NCI-H446 (cell line): Measurements from ENCODE around the gene SMPD3.

Experiments used
- DNase-seq, 2 experiments: peaks; one replicate each; lab custom pipeline; 2025; lab: John Stamatoyannopoulos, UW

Gene SMPD3

DNA sequence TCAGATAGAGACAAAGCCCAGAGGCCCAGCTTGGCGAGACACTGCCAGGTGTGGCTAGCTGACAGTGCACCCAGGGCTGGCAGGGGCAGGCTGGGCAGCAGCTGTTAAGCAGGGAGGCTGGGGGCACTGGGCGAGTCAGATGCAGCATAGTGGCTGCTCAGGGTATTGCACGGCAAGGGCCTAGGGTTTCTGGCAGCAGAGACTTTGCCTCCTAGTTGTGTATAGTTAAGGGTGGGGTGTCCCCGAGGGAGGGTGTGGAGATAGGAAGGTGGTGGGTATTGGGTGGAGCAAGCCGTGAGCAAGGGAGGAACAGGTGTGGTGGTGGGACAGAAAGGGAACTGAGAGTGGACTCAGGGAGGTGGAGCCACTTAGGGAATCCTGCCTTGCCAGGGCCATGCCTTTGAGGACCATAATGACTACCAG is 66.0 kb downstream of the SMPD3 start:
- DNase-seq: no peak

DNA sequence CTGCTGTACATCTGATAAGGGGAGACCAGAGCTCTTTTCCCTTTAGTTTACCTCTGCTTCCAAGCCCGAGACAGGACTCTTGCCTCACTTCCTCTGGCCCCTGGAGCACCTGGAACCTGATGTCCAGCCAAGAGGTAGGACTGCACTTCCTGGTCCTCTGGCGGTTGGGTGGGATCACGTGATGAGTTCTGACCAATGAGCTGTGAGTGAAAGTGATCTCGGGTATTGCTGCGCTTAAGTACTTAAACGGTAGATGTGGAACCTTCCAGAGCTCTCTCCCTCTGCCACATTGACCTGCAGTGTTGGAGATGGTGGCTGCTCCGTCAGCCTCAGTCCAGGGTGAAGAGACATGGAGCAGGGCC is 67.0 kb downstream of the SMPD3 start:
- no peak for DNase-seq

DNA sequence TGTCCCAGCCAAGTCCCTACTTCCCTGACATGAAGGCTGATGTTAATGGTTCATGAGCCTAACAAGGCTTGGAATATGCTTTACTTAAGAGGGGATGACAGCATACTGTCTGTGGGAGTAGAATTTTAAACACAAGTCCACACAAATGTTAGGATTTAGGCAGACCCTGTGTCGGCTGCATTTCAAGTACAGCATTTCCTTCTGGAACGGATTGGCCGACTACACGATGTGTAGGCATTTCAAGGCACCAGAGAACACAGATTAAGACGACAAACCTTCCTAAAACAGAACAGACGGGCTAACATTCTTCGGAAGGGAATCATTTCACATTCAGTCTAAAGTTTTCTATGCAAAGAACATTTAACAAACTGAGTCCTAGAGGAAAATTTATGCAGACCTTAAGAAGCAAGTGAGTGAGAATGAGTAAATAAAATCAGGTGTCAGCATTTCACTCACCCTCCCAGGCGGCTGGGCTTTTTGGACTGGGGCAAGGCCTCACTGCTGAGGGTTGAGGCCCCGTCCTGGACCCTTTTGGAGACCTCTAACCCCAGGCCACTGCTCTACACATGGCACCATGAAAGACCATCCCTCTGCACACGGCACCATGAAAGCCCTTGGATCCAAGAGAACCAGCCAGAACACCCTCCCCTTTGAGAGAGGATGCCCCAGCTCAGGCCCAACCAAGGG is 67.5 kb downstream of the SMPD3 start:
- DNase-seq: no peak

DNA sequence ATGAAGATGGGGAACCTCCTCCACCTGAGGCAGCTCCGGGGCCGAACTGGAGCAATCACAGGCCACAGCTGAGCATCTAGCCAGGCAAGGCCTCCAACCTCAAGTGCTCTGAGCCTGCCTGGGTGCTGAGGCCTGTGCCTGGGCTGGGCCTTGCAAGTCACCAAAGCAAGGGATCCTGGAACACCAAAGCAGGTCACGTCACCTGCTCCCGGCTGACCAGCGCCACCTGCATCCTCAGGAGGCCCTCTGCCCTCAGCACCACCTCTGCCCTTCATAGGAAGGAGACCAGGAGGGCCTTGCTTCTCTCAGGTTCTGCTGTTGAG is 68.0 kb downstream of the SMPD3 start:
- DNase-seq: no peak

DNA sequence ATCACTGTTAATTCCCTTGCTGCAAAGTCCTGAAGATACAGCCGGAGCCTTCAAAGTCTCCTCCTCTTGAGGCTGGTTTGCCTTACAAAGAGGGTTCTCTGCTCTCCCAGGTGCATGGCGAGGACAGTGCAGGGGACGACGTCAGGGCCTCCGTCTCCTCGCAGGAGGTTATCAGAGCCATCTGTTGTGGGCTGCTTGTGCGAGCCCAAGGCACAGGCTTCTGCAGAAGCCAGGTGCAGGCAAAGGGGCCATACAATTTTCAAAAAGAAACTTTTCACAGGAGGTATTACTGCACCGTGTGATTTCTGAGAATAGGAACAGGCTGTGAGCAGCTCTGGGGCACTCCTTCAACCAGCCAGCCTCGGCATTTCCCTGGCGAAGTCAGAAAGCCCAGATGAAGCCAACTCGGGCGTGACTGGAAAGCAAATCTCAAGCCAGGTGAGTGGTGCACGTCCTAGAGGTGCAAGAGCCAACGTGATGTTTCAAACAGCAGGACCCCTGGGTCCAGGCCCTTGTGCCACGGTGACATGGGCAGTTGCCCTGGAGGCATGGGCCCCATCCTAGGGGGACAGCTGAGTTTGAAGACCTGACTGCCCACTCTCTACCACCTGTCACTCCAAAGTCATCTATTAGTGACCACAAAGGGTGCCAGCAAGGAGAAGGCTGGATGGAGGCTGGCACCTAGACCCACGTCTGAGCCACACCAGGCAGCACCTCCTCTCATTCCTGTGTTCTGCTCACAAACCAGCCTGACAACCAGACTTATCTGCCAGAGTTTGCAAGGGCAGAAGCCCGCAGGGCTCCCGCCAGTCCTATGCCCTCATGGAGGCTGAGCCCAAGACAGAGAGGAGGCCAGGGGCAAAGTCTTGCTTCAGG is 68.6 kb downstream of the SMPD3 start:
- no peak for DNase-seq

DNA sequence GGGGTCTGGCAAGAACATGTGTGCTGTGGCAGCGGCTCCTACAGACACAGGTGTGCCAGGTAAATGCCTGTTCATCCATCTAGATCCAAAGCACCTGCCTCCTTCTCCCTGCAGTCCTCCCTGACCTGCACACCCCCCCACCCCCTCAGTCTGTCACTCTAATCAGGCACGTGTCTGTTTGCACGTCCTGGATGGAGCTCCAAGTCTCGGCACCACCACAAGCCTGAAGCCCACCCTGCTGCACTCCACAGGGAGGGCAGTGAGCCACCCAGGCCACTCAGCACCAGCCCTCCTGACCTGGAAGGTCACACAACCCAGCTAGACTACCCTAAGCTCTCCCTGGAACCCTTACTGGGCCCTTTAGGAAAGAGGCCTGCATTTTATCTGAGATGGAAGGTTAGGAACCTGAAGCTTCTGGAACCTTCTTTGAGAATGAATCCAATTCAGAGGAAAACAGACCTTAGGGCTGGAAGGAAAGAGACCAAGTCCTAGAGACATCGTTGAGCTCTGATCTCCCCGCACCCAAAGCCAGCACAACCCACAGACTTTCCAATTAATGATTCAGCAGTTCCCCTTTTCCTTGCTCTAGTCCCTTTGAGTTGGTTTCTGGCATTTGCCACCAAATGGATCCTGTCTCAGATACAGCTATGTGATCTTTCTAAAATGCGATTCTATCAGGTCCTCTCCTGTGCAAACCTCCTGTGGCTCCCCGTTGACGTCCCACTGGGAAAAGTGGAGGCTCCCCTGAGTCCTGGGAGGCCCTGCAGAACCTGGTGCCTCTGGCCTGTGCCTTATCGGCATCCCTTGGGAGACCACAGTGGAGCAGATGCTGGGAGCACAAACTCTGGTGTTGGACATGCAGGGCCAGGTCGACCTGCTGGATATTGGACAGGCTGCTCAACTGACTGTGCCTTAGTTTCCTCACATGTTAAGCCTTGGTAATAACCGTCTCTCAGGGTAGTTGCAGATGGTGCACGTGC is 69.6 kb downstream of the SMPD3 start:
- no peak for DNase-seq

DNA sequence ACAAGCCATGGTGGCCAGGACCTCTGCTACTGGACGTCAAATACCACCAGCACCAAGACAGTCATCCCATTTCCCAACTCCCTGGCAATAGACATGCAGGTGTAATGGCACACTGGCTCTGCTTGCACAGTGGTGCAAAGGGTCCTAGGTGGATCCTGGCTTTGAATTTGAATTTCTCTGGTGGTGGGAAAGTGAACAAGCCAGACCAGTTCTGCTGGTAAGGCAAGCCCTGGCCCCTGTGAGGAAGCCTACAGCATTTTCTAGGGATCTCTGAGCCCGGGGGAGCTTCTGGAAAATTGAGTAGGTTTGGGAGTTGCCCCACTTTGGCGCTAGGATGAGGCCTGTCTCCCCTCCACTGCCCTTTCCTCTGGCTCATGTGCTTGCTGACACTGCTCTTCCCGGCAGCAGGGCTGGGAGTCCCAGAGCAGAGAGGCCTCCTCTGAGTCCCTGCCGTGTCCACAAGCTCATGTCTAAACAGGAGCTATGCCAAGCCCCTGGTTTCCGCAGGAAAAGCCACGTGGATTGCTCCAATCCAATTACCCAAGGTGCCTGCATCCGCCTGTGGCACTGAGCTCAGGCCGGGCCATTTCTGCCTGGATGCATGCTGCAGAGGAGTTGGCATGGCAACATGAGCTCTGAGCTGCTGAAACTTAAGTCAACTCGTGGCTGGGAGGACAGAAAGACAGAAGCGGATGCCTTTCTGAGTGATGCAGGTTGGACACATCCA is 70.5 kb downstream of the SMPD3 start:
- no peak for DNase-seq

DNA sequence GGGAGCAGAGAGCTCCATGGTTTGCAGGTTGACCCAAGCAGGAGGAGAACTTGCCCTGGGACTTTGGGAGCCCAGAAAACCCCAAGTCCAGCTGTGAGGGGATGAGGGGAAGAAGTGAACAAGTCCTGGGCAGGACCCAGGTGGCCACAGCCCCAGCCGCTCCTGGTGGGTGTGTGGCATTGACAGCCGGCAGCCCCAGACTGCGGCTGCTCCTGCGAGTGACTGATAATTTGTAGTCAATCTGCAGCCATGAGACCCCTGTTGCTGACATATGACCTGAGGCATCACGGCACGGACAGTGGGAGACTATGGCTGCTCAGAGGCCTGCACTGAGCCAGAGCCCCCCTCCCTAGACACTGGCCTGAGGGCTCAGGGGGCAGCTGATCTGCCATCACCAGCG is 71.1 kb downstream of the SMPD3 start:
- DNase-seq: no peak

DNA sequence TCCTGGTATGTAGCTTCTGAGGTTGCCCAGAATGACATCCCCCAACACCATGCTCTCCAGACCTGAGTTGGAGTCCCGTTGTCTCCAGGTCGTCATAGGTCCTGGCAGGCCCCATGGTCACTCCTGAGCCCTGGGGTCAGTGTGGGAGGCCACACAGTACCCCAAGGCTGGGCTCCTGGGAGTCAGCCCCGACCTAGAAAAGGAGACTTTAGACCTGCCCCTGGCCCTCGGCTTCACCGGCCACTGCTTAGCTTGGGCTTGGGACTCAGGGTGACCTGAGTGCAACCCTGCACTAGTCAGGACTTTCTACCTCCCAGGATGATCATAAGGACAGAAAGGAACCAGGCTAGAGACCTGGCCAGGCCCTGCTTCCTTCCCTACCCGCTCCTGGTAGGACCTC is 71.7 kb downstream of the SMPD3 start:
- DNase-seq: no peak

DNA sequence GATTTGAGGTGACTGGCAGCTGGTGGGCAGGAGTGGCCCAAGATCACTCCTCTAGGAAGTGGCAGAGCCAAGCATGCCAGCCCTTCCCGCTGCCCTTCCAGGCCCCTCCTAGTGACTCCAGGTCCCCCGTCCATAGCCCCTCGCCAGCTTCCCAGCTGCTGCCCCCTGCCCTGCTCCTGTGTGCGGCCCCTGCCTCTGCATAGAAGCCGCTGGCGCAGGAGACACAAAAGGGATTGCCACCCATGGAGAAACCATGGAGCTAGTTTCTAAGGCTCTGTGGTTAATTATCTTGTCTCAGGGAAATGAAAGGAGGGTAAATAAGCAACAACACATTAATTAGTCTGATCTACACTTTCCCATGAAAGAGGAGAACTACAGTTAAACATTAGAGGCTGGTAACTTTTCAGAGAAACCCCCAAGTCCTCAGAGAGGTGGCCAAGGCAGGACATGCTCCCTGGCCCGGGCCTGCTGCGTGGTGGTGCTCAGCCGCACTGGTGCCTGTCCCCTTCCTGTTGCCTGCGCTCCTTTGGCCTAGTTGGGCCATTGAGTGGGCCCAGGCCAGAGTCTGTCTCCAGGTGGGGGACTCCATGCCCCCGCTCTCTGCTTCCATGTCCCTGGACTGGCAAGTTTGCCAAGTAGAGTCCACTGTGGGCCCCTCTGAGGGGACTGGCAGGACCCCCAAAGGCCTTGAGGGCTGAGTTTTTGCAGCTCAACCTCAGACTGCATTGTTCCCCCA is 72.3 kb downstream of the SMPD3 start:
- DNase-seq: no peak

DNA sequence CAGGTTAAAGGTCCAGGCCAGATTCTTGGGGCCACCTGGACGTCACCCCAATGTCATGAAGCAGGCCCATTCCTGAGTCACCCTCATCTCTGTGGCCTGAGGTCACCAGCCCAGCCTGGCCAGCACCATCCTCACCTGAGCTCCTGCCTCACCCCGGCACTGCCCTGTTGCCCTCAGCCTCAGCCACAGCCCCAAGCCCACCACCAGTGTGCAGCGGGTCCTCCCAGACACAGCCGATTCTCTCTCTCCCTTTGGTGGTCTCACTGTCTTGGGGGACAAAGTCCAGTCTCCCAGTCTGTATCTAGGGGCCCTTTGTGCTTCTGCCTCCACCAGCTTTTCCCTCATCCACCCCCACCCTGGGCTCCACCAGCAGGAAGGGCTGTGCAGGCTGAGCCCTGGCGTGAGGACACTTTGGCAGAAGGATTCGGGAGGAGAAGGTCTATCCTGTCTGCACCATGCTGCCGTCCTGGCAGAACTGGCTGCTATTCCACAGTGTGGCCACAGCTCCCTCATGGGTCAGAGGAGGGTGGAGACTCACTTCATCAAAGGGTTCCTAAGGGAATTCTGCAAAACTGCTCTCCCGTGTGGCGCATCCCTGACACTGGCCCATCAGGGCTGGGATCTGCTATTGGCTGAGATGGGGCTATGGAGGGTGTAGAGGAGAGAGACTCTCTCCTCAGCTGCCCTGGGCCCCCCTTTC is 73.2 kb downstream of the SMPD3 start:
- no peak for DNase-seq

DNA sequence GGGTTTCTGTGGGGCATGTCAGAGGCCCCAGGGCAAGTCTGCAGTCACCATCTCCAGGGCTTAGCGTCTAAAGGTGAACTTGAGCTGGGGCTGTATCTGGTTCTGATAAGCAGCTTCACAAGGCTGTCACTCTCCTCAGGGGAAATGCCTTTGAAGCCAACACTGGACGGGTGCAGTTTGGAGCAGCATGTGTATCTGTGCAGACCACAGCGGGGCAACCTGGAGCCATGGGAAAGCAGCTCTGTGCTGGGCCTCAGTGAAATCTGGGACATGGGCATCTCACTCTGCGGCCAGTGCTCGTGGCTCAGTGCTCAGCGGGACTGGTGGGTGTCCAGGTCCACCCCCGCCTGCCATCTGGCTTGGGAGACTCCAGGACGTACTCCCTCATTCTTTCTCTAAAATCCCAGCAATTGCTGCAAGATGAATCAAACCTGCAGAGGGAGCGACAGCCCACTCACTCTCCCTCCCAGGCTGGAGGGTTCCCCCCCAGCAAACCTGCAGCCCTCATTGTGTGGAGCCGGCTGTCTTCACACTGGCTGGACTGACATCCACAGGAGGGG is 74.0 kb downstream of the SMPD3 start:
- DNase-seq: no peak

DNA sequence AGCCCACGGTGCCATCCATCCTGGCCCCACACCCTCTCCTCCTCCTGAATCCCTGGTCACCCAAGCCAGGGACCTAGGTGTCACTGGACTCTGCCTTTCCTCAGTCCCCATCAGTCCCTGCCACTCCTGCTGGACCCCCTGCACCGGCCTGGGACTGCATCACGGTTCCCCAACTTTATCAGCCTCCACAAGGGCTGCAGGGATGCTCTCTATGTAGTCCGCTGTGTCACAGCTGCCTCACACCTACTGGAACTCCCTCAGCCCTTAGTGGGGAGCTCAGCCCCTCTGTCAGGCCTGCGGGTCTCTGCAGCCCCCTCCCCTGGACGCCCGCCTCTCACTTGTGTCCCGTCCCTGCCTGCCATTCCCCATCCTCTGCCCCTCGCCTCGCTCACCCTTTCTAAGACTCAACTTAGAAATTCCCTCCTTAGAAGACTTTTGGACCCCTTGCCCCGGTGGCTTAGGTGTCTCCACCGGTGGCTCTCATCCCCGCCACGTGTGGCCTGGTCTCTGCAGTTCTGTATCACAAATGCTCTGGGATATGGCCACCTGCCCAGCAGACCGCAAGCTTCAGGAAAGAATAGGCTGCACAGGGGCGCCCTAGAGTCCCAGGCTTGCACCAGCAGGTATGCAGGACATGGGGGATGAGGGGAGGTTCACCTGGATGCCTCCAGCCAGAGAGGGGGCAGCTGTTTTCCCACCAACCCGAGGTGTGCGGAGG is 74.6 kb downstream of the SMPD3 start:
- no peak for DNase-seq

DNA sequence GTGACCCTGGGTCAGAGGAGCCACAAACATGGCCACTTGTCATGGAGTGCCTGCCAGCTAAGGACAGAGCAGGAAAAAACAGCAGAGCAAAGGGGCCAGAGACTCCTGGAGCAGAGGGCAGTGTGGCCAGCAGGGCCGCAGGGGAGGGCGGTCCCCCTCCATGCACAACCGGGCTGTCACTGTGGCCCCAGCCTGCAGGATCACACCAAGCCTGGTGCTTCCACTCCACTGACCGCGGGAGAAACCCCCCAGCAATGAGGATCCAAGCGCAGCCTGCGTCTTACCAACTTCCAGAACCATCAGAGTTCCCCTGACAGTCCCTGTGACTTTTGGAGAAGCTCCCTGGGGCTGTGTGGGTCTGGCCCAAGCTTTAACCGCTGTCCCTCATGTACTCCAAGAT is 75.5 kb downstream of the SMPD3 start:
- no peak for DNase-seq

DNA sequence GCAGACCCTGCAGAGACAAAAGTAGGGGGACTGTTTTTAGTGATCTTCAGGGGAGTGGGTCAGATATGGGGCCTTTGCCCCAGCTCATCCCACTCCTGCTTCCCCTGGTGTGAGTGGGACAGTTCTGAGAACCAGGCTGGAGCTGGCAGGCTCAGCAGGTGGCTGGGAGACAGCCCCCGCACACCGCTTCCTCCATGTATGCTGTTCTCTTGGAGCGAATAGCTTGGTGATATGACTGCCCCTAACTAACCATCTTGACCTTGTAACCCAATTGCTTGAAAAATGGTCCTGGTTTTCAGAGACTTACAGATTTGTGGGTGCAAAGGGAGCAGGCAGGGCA is 76.0 kb downstream of the SMPD3 start:
- no peak for DNase-seq

DNA sequence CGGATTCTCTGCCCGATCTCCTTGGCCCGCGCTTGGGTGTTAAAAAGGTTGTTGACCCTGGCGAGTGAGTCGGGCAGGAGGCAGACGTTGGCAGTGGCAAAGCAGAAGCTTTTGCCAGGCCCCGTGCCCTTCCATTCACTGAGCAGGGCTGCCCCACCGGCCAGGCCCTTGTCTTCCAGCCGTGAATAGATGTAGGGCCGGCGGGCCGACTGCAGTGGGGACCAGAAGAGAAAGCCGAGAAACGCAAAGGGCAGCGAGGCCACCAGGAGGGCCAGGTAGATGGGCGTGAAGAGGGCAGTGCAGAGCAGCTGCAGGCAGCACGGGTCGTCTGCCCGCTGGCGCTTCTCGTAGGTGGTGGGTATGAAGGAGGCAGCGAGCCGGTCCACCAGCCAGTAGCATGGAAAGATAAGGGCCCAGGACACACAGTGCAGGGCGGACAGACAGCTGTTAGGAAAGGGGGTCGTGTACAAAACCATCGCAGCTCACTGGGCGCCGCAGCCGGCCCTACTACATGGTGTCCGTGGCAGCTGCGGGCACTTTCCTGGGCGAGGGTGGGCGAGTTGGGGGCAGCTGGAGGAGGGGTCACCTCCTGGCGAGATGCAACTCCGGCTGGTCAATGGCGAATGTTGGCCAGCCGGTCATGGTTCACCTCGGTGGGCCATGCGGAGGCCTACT is 76.5 kb downstream of the SMPD3 start:
- no peak for DNase-seq

DNA sequence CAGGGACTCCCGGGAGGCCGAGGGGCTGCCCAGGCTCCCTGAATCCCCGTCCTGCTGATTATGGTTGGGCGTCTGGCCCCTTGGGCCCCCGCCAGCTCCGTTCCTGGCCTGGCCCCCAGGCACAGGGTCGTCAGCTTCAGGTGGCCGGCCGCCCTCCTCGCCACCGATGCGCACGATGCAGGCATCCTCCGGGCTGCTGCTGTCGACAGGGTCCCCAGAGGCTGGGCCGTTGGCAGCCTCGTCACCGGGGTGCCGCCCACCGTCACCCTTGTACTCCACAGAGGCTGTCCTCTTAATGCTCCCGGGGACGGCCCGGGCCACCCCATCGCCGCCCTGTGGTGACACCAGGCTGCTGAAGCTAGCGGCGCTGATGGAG is 77.0 kb downstream of the SMPD3 start:
- DNase-seq: no peak

DNA sequence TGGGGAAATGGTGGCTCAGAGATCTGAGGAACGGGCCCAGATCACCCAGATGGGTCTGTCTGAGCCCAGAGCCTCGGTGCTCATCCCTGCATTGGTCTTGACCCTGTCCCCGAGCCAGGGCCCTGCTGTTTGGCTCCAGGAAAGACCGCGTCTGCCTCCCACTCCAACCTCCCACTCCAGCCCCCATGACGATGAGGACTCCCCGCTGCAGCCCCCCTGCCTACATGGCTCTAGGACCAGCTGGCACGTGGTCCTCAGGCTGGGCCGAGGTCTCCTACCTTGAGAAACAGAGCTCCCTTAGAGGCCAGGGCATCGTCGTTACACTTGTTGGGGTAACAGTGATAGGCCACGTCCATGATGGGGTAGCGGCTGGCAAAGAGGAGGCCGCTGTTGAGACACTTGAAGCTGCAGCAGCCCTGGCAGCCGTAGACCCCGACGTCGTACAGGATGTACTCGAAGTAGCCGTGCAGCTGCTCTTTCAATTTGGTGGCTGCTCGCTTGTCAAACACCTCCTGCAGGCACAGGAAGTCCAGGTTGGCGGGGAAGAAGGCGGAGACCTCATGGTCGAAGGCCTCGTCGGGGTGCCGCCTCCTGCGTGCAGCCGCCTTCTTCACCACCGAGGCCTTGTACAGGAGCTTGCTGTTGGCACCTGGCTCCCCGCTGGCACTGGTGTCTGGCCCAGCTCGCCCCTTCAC is 77.6 kb downstream of the SMPD3 start:
- no peak for DNase-seq
